ENCODE results near the gene CALY.
A peak's percentile ranks its signal among the peaks of the same experiment; 100 is the strongest.

Gene CALY

GRCh38 chr10:133309100-133309719 is 27.5 kb downstream of the CALY start:
- DNase-seq = peak; percentile 39

DNA sequence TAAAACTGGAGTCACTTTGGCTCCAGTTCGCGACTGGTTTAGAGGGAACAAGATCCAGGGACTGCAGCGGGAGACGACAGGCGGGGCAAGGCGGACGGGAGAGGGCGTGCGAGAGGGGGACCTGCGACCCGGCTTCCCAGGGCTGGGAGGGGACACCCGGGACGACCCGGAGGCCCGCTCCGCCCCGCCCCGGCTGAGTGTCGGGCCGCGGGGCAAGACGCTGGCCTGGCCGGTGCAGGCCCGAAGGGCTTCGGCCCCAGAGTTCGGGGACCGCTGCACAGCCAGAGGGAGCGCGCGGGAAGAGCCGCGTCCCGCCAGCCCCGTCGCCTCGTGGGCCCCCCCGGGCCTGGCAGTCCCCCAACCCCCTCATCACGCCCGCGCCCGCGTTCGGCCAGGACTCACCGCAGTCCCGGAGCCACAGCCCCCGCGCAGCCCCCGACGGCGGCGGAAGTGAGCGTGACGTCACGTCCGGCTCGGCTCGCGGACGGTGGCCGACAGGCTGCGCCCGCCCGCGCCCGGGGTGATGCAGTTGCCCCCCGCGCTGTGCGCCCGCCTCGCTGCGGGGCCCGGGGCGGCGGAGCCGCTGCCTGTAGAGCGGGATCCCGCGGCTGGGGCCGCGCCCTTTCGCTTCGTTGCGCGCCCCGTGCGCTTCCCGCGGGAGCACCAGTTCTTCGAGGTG is 28.1 kb downstream of the CALY start, which contains the start of the genes TUBGCP2 and ZNF511:
TUBGCP2 (minus strand) TSS at position 452 of the 679 bp plus-strand sequence. CDS start 5,931 bp downstream, outside the sequence.
ZNF511 (plus strand) TSS at position 494 of the 679 bp plus-strand sequence; CDS start at position 524, 30 bp downstream.
- DNase-seq = peak; percentile 12

DNA sequence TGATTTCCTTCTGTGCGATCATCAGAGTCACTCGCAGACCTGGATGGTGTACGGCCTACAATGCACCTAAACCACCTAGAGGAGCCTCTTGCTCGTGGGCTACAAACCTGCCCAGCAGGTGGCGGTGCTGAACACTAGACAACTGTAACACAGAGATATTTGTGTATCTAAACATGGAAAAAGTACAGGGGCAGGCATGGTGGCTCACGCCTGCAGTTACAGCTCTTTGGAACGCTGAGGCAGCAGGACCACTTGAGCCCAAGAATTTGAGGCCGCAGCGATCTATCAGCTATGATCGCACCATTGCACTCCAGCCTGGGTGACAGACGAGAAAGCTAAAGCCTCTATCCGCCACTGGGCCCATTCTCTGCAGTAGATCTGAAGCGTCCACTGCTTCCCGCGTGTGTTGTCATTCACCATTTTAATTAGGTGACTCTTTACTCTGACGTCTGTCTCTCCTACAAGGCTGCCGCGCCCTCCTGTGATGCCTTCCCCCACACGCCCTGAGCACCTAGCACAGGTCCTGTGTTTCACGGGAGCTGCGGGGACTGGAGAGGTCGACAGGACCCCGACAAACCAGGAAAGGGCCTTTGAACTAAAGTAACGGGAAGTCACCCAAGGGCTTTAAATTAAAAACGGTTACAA is 28.8 kb downstream of the CALY start:
- DNase-seq = peak; percentile 2

- no peak for DNase-seq
These were observed 29.7 kb downstream of the CALY start for GRCh38 chr10:133306941-133307379.

- DNase-seq = no peak
These were observed 30.6 kb downstream of the CALY start for GRCh38 chr10:133306097-133306476.

DNA sequence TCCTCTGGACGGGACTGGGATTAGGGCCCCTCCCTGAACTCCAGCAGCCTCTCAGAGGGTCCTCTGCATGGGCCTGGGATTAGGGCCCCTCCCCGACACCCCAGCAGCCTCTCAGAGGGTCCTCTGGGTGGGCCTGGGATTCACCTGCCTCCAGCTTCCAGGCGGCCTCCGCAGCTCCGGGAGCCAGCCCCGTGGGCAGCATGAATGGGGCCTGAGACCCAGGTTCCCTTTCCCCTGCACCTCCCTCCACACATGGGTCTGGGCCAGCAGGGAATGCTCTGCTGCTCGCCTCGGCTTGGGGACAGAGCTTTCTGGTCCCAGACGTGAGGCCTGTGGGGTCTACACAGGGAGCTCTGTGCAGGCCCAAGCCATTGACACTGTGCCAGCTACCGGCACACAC is 33.5 kb downstream of the CALY start:
- no peak for DNase-seq

DNA sequence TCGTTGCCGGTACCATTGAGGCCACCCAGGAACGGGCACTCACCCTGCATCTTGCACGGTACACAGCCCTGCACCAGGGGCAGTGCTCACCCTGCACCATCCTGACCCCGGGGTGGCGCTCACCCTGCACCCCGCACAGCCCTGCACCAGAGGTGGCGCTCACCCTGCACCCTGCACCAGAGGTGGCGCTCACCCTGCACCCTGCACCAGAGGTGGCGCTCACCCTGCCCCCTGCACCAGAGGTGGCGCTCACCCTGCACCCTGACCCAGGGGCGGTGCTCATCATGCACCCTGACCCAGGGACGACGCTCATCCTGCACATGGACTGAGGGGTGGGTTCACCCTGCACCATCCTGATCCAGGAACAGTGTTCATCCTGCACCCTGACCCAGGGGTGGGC is 34.5 kb downstream of the CALY start:
- DNase-seq = no peak

DNA sequence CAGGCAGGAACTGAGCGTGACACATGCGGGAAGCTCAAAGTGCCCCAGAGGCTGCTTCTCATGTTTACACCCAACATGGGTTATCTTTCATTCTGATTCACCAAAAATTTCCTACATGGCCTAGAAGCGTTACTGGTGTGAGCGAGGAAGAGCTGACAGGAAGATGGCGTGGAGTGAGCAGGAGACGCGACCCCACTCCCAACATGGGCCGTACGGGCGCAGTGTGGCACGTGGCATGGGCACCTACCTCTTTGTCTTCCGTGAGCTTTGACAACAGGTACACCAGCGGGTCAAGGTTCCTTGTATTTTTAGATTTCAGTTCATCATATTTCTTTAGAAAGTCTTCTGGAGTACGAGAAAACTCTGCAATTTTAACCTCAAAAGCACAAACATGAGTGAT is 37.0 kb downstream of the CALY start:
- DNase-seq = no peak

- DNase-seq = no peak
These were observed 37.5 kb downstream of the CALY start for GRCh38 chr10:133299224-133299623.

- DNase-seq = no peak
These were observed 38.2 kb downstream of the CALY start for GRCh38 chr10:133298466-133298865.

DNA sequence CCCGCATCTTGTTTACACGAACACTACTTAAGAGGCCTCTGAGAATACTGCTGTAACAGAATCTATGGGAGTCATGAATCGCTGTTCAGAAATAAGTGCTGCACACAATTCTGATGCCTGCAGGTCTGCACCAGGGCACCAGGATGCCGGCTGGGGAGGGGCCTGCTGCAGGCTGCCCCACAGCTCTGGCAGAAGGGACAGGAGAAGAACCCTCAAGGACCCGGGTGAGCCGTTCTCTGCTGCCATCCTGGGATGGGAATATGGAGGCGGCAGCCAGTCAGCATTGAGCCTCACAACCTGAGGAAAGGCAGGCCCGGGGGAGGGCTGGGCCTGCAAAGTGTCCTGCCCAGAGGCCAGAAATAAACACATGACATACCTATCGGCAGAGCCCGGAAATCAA is 39.2 kb downstream of the CALY start:
- no peak for DNase-seq

DNA sequence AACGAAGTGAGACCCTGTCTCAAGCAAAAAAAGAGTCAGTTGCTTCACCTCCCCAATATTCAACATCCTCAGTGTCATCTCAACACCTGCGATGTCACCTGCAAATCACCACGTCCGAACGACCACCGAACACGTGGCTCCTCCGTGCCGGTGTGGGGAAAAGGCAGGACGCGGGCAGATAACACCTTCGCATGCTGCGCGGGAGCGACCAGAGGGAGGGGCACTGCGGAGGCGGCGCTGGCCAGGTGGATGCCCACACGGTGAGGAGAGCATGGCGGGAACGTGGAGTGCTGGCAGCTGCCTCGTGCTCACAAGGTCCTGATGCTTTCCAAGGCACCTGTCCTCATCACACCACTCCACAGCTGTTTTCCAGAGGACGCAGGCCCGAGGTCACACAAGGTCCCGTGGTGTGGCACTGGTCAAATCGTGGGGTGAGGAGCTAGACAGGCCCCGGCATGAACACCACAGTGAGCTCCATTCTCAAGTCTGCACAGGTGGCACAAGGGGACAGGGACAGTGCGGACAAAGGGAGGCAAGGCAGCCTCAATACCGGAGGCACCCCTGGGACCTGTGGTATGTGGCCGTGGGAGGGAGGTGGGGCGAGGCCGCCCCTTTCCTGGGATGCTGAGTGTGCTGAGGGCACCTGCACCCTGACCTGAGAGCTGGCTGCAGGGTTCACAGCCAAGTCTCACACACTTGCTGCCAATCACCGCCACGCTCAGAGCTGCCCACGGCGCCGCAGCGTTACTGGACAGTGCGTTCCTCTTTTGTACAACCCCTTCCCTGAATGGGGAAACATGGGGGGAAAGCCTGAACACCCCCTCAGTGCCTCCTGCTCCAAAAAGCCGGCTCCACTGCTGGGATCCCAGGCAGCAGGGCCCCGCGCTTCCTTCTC is 41.0 kb downstream of the CALY start:
- DNase-seq = no peak

DNA sequence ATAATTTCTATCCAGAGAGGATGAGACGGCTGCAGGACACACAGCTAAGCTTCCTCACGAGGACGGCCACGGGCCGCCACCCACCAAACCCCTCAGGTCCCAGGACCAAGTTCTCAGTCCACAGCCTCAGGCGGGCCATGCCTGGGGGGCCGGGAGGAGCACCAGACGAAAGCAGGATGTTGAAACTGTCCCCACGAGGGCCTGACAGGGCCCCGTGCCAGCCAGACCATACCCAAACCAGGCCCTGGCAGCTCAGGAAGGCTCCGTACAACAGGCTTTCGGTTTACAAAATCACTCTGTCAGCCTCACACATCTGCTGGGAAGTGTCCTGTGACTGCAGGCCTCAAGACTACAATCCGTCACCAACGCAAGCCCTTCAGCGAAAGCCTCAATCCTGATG is 42.5 kb downstream of the CALY start:
- DNase-seq = no peak

DNA sequence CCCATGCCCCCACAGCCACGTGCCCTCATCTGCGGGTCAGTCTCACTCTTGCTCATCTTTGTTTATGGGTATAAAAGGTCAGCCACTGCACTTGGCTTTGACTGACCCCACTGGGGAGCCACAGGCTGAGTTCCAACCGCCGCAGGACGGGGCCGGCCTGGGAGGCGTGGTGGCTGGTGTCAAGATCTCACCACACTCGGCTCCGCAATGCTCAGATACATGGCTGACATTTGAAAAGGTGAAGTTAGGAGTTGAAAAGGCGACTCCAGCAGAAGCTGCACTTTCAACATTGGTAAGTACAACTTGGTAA is 42.9 kb downstream of the CALY start:
- DNase-seq = no peak

- no peak for DNase-seq
These were observed 43.5 kb downstream of the CALY start for GRCh38 chr10:133292919-133293809.

GRCh38 chr10:133289761-133290160 is 46.9 kb downstream of the CALY start:
- no peak for DNase-seq

DNA sequence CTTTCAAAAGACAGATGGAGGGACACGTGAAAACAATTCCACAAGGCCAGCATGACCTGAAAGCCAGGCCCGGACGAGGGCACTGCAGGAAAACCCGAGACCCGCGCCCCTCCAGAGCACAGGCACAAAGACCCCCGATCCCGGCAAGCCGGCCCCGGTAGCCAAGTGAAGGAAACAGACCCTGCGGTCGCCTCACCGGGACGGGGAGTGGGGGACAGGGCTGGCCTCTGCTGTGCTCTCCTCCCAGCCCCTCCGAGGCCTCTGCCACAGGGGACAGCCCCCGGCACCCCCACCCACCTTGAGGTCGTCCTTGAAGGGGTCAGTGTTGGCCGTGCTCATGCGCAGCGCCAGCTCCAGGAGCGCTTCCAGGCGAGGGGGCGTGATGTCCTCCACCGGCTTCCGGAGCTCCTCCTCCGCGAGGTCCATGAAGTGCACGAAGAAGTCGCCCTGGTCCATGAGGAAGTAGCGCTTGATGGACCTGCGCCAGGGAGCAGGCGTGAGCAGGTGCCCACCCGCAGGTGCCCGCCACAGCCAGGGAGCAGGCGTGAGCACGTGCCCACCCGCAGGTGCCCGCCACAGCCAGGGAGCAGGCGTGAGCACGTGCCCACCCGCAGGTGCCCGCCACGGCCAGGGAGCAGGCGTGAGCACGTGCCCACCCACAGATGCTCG is 48.7 kb downstream of the CALY start:
- no peak for DNase-seq

GRCh38 chr10:133286366-133286765 is 50.3 kb downstream of the CALY start:
- DNase-seq = no peak

DNA sequence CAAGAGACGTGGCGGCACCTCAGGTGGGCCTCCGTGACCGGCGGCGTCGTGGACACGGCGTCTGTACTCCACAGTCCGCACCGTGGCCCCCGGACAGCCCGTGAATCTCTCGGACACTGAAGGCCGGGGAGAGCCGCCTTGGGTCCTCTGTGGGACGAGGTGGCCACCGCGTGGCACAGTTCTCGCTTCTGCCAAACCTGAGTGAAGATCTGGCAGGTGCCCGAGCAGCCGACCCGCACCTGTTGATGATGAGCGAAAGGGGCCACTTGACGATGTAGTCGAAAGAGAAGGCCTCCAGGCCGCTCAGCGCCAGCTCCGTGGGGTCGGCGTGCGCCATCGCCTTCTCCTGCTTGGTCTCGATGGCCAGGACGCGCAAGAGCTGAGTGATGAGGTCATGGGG is 51.5 kb downstream of the CALY start:
- no peak for DNase-seq

GRCh38 chr10:133283931-133284330 is 52.8 kb downstream of the CALY start:
- no peak for DNase-seq

- no peak for DNase-seq
These were observed 53.8 kb downstream of the CALY start for GRCh38 chr10:133282846-133283390.

Measured in DMS79 treated with DMSO at 0.1 percent for 48 hours (cell line).